ENCODE results near the gene ZNF804B.
"Not testable (repeated sequence)": the region's sequence is repeated elsewhere in the genome, so short reads cannot be mapped to it uniquely, and the experiment has no call there.

Gene ZNF804B

GRCh38 chr7:89091550-89091949 is 332.1 kb downstream of the ZNF804B start:
- DNase-seq (ENCODE audit: low spot score) = no peak

GRCh38 chr7:89094269-89094668 is 334.8 kb downstream of the ZNF804B start:
- no peak for DNase-seq (ENCODE audit: low spot score)

- no peak for DNase-seq (ENCODE audit: low spot score)
These were observed 344.1 kb downstream of the ZNF804B start for GRCh38 chr7:89103564-89103963.

- no peak for DNase-seq (ENCODE audit: low spot score)
These were observed 345.5 kb downstream of the ZNF804B start for GRCh38 chr7:89104748-89105685.

GRCh38 chr7:89123871-89124270 is 364.4 kb downstream of the ZNF804B start:
- DNase-seq (ENCODE audit: low spot score) = no peak

- DNase-seq (ENCODE audit: low spot score) = no peak
These were observed 370.3 kb downstream of the ZNF804B start for GRCh38 chr7:89129600-89130375.

- DNase-seq (ENCODE audit: low spot score) = no peak
These were observed 373.9 kb downstream of the ZNF804B start for GRCh38 chr7:89133357-89133756.

- DNase-seq (ENCODE audit: low spot score) = no peak
These were observed 374.3 kb downstream of the ZNF804B start for GRCh38 chr7:89133819-89134218.

- no peak for DNase-seq (ENCODE audit: low spot score)
These were observed 386.3 kb downstream of the ZNF804B start for GRCh38 chr7:89145801-89146200.

GRCh38 chr7:89160107-89160506 is 400.6 kb downstream of the ZNF804B start:
- DNase-seq (ENCODE audit: low spot score) = no peak

GRCh38 chr7:89165421-89165820 is 405.9 kb downstream of the ZNF804B start:
- DNase-seq (ENCODE audit: low spot score) = no peak

- no peak for DNase-seq (ENCODE audit: low spot score)
These were observed 411.1 kb downstream of the ZNF804B start for GRCh38 chr7:89170628-89171027.

GRCh38 chr7:89182116-89182515 is 422.6 kb downstream of the ZNF804B start:
- no peak for DNase-seq (ENCODE audit: low spot score)

- DNase-seq (ENCODE audit: low spot score) = no peak
These were observed 424.2 kb downstream of the ZNF804B start for GRCh38 chr7:89183712-89184111.

- no peak for DNase-seq (ENCODE audit: low spot score)
These were observed 441.3 kb downstream of the ZNF804B start for GRCh38 chr7:89200758-89201157.

- no peak for DNase-seq (ENCODE audit: low spot score)
These were observed 464.4 kb downstream of the ZNF804B start for GRCh38 chr7:89223900-89224395.

GRCh38 chr7:89228688-89229171 is 469.2 kb downstream of the ZNF804B start:
- DNase-seq (ENCODE audit: low spot score) = not testable (repeated sequence)

GRCh38 chr7:89238156-89238555 is 478.7 kb downstream of the ZNF804B start:
- no peak for DNase-seq (ENCODE audit: low spot score)

GRCh38 chr7:89246196-89246595 is 486.7 kb downstream of the ZNF804B start:
- DNase-seq (ENCODE audit: low spot score) = no peak

GRCh38 chr7:89247207-89247606 is 487.7 kb downstream of the ZNF804B start:
- no peak for DNase-seq (ENCODE audit: low spot score)

GRCh38 chr7:89259085-89259484 is 499.6 kb downstream of the ZNF804B start:
- DNase-seq (ENCODE audit: low spot score) = no peak

GRCh38 chr7:89264126-89264525 is 504.6 kb downstream of the ZNF804B start:
- no peak for DNase-seq (ENCODE audit: low spot score)

- no peak for DNase-seq (ENCODE audit: low spot score)
These were observed 506.1 kb downstream of the ZNF804B start for GRCh38 chr7:89265631-89266030.
